Left lung (tissue), 10 donors: Measurements from ENCODE around the gene CFAP92. TPM values are rescaled to one million over a fixed set of nuclear protein-coding genes. Genes with fewer than 3 reads are reported as not detected.
"Not testable (repeated sequence)": the region's sequence is repeated elsewhere in the genome, so short reads cannot be mapped to it uniquely, and the experiment has no call there.

ENCODE experiments used
- ATAC-seq: fragments of 200-7000 bp; cut with Tn5 transposase; one replicate; pipeline ENCODE4 v1.9.1; 2020; ENCODE audit warnings: moderate library complexity
- DNase-seq, 4 donors: peaks; one replicate each; pipeline ENCODE4 v3.0.0-alpha.2; 2013 to 2020
- H3K27ac ChIP-seq, 2 donors: fragments of 200-600 bp; sonication (generic) in 1 of 2; one replicate each; pipeline versions ENCODE4 v1.5.0 to v1.8.0; 2020 to 2021
- H3K27me3 ChIP-seq, 2 donors: fragments of 200-600 bp; sonication (generic) in 1 of 2; one replicate each; pipeline versions ENCODE4 v1.5.0 to v1.8.0; 2020 to 2021
- H3K36me3 ChIP-seq, 2 donors: fragments of 200-600 bp; sonication (generic) in 1 of 2; one replicate each; pipeline versions ENCODE4 v1.5.0 to v1.8.0; 2020 to 2021
- H3K4me1 ChIP-seq, 2 donors: fragments of 200-600 bp; one replicate each; pipeline ENCODE4 v1.8.0; 2021
- H3K4me3 ChIP-seq, 2 donors: fragments of 200-600 bp; sonication (generic) in 1 of 2; one replicate each; pipeline versions ENCODE4 v1.5.0 to v1.8.0; 2020 to 2021; ENCODE audit warnings: mild to moderate bottlenecking in 1 of 2
- H3K9me3 ChIP-seq, 2 donors: fragments of 200-600 bp; sonication (generic) in 1 of 2; one replicate each; pipeline versions ENCODE4 v1.5.0 to v1.8.0; 2020 to 2021
- CTCF ChIP-seq, 2 donors: fragments of 200-600 bp; sonication (generic) in 1 of 2; IDR thresholded peaks; one replicate each; pipeline versions ENCODE4 v1.5.0 to v1.8.0; 2021; ENCODE audit warnings: antibody characterized with exemption in 2 of 2
- intact Hi-C, 2 donors: fragments of 100-400 bp; cut with DNase I; formaldehyde crosslinking; loops; one replicate each; pipeline versions ENCODE4 v1.11.2 to v1.14.2; 2022
- polyA plus RNA-seq, 6 donors: library from polyadenylated mRNA; unstranded; fragments of 120-200 nt; gene quantifications; one replicate each; pipeline ENCODE4 v1.2.1, GENCODE V29; 2013; ENCODE audit not compliant: insufficient read length in 6 of 6
- total RNA-seq, 2 donors: library from RNA; stranded (reverse); fragmentation: NEBNext Ultra II Directional; extraction: Animal tissue kit (Norgen Biotek cat#: 25700); gene quantifications; one replicate each; pipeline ENCODE4 v1.2.1, GENCODE V29; 2021
- donor health status: DM: no; HTN: yes; CAD: no.
- donor health status: DM: no; HTN: no; CAD: no.

The CFAP92 gene
- total and polyA plus RNA-seq, 8 donors, result 1.7 to 4.4 (median 3.5) TPM

GRCh38 chr3:128889139-128889894 is 104.6 kb downstream of the CFAP92 start:
- Histone ChIP-seq H3K36me3 (peaks cover 0 to 61% of the 10 kb centered on the region in 2 donors), H3K4me3 (no peak overlapping the region), H3K27ac (no peak overlapping the region), H3K9me3 (no peaks in the 10 kb centered on the region), H3K4me1 (peaks cover 0 to 3% of the 10 kb centered on the region in 2 donors), H3K27me3 (no peaks in the 10 kb centered on the region)
- DNase-seq (no peak), ATAC-seq (no peak)
- no peak for TF ChIP-seq CTCF (IDR thresholded peaks at IDR 0.05)
- intact Hi-C loops, result no loop called here

GRCh38 chr3:128884992-128885391 is 108.9 kb downstream of the CFAP92 start:
- TF ChIP-seq CTCF (IDR thresholded peaks at IDR 0.05), result no peak
- intact Hi-C loops, result no loop called here
- no peak for DNase-seq
- no peaks in the 10 kb centered on the region for H3K9me3 ChIP-seq
- no peak for ATAC-seq
- peaks cover 7 to 26% of the 10 kb centered on the region in 2 donors for H3K4me1 ChIP-seq
- no peak overlapping the region for H3K4me3 ChIP-seq
- H3K27ac ChIP-seq, result no peak overlapping the region
- H3K27me3 ChIP-seq, result no peaks in the 10 kb centered on the region
- H3K36me3 ChIP-seq, result peaks cover 0 to 38% of the 10 kb centered on the region in 2 donors

- intact Hi-C loops, result no loop called here
- H3K27me3 ChIP-seq, result no peaks in the 10 kb centered on the region
- DNase-seq, result no peak
Observed at GRCh38 chr3:128882719-128883118, 111.2 kb downstream of the CFAP92 start.

GRCh38 chr3:128881576-128881975 is 112.3 kb downstream of the CFAP92 start:
- no peak overlapping the region for H3K27ac ChIP-seq
- ATAC-seq, result no peak
- H3K4me3 ChIP-seq, result no peak overlapping the region
- peaks cover 15 to 47% of the 10 kb centered on the region in 2 donors for H3K4me1 ChIP-seq
- intact Hi-C loops, result no loop called here
- H3K27me3 ChIP-seq, result no peaks in the 10 kb centered on the region
- TF ChIP-seq CTCF (IDR thresholded peaks at IDR 0.05), result no peak
- H3K36me3 ChIP-seq, result peaks cover 0 to 19% of the 10 kb centered on the region in 2 donors
- DNase-seq, result no peak
- H3K9me3 ChIP-seq, result no peaks in the 10 kb centered on the region

More at GRCh38 chr3:128882719-128883118, 111.2 kb downstream of the CFAP92 start:
- TF ChIP-seq CTCF (IDR thresholded peaks at IDR 0.05), result no peak
- Histone ChIP-seq H3K27ac (no peak overlapping the region), H3K4me1 (peaks cover 15 to 40% of the 10 kb centered on the region in 2 donors), H3K36me3 (peaks cover 0 to 31% of the 10 kb centered on the region in 2 donors), H3K9me3 (no peaks in the 10 kb centered on the region), H3K4me3 (no peak overlapping the region)
- no peak for ATAC-seq

- Histone ChIP-seq H3K4me1 (peaks cover 15 to 56% of the 10 kb centered on the region in 2 donors), H3K4me3 (peak overlapping the region; percentile 59 to 66)
- ATAC-seq, DNase-seq, intact Hi-C loops, H3K27me3 ChIP-seq, H3K9me3 ChIP-seq, H3K27ac ChIP-seq, H3K36me3 ChIP-seq: not testable (repeated sequence)
Observed at GRCh38 chr3:128880455-128880854, 113.4 kb downstream of the CFAP92 start.
